ENCODE measurements around the gene LSR.

GRCh38 chr19:35223084-35223790 is 25.6 kb upstream of the LSR start:
- TF ChIP-seq, protein P1, sequence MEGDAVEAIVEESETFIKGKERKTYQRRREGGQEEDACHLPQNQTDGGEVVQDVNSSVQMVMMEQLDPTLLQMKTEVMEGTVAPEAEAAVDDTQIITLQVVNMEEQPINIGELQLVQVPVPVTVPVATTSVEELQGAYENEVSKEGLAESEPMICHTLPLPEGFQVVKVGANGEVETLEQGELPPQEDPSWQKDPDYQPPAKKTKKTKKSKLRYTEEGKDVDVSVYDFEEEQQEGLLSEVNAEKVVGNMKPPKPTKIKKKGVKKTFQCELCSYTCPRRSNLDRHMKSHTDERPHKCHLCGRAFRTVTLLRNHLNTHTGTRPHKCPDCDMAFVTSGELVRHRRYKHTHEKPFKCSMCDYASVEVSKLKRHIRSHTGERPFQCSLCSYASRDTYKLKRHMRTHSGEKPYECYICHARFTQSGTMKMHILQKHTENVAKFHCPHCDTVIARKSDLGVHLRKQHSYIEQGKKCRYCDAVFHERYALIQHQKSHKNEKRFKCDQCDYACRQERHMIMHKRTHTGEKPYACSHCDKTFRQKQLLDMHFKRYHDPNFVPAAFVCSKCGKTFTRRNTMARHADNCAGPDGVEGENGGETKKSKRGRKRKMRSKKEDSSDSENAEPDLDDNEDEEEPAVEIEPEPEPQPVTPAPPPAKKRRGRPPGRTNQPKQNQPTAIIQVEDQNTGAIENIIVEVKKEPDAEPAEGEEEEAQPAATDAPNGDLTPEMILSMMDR (IDR thresholded peaks at IDR 0.05; ENCODE audit: poor library complexity, severe bottlenecking), result no peak
- TF ChIP-seq RAD21 (conservative IDR thresholded peaks at IDR 0.05), result no peak
- TF ChIP-seq MXI1 (conservative IDR thresholded peaks at IDR 0.05; ENCODE audit: poor library complexity, severe bottlenecking), result no peak
- TF ChIP-seq TAF1 (IDR thresholded peaks at IDR 0.05; ENCODE audit: low read depth), result no peak
- TF ChIP-seq EP300 (conservative IDR thresholded peaks at IDR 0.05; ENCODE audit: poor library complexity, severe bottlenecking), result no peak
- TF ChIP-seq EZH2 (IDR thresholded peaks at IDR 0.05; ENCODE audit: borderline replicate concordance, insufficient read depth, low read length, poor library complexity, severe bottlenecking), result no peak
